Natural killer cell treated with Interleukin-12 subunit alpha and Interleukin-12 subunit beta and Interleukin-15 and Interleukin-18, amount 100 ng/mL, for 72 hours (primary cell): ENCODE measurements around the gene CTU2. TPM values are rescaled to one million over a fixed set of nuclear protein-coding genes. Genes with fewer than 3 reads are reported as not detected.

Source experiments
- ATAC-seq, 2 donors: fragments of 150-1000 bp; cut with Tn5 transposase in 1 of 2; sonication (Bioruptor Pico), chemical (Tn5 transposase) in 1 of 2; 2 replicates each; pipeline ENCODE4 v1.10.0; 2021
- DNase-seq: peaks from one replicate; pipeline ENCODE4 v3.0.0; 2022; ENCODE audit warnings: low spot score
- H3K27ac Mint-ChIP-seq, 2 donors: 1 replicate in 1 of 2; 2 replicates in 1 of 2; pipeline ENCODE4 v1.8.0; 2022; ENCODE audit warnings: mixed read lengths in 2 of 2, mild to moderate bottlenecking in 1 of 2, moderate library complexity in 1 of 2
- H3K27me3 Mint-ChIP-seq, 2 donors: 1 replicate in 1 of 2; 2 replicates in 1 of 2; pipeline ENCODE4 v1.8.0; 2022; ENCODE audit warnings: mixed read lengths in 2 of 2
- H3K36me3 Mint-ChIP-seq: one replicate; pipeline ENCODE4 v1.8.0; 2022; ENCODE audit warnings: mixed read lengths
- H3K4me1 Mint-ChIP-seq, 2 donors: 1 replicate in 1 of 2; 2 replicates in 1 of 2; pipeline ENCODE4 v1.8.0; 2022; ENCODE audit warnings: low read depth in 2 of 2, mixed read lengths in 2 of 2, mild to moderate bottlenecking in 1 of 2
- H3K4me3 Mint-ChIP-seq: one replicate; pipeline ENCODE4 v1.8.0; 2022; ENCODE audit warnings: mixed read lengths
- H3K9me3 Mint-ChIP-seq: 2 replicates; pipeline ENCODE4 v1.8.0; 2022; ENCODE audit warnings: mixed read lengths
- total RNA-seq, 2 donors: library from RNA; stranded (reverse); gene quantifications; one replicate each; pipeline ENCODE4 v1.2.3, GENCODE V29; 2022

Gene CTU2
- total RNA-seq, 2 donors from 2014 or later, result 39.0 to 80.4 TPM

GRCh38 chr16:88672776-88673175 is 33.5 kb upstream of the CTU2 start:
- ATAC-seq (no peak), DNase-seq (no peak)
- H3K27me3 Mint-ChIP-seq, result no peaks in the 10 kb centered on the region
- no peaks in the 10 kb centered on the region for H3K9me3 Mint-ChIP-seq
- H3K4me1 Mint-ChIP-seq, result no peaks in the 10 kb centered on the region
- no peak overlapping the region for H3K27ac Mint-ChIP-seq
- no peaks in the 10 kb centered on the region for H3K36me3 Mint-ChIP-seq
- no peak overlapping the region for H3K4me3 Mint-ChIP-seq

- no peak for DNase-seq
- no peaks in the 10 kb centered on the region for H3K27me3 Mint-ChIP-seq
- H3K9me3 Mint-ChIP-seq, result no peaks in the 10 kb centered on the region
- H3K27ac Mint-ChIP-seq, result no peak overlapping the region
- H3K4me3 Mint-ChIP-seq, result no peak overlapping the region
- no peak for ATAC-seq
- H3K4me1 Mint-ChIP-seq, result no peaks in the 10 kb centered on the region
- H3K36me3 Mint-ChIP-seq, result no peaks in the 10 kb centered on the region
Observed at GRCh38 chr16:88673716-88674379, 32.5 kb upstream of the CTU2 start.

GRCh38 chr16:88676502-88677242 is 29.6 kb upstream of the CTU2 start:
- Mint-ChIP-seq H3K27me3 (no peaks in the 10 kb centered on the region), H3K27ac (no peak overlapping the region), H3K9me3 (no peaks in the 10 kb centered on the region), H3K4me3 (no peak overlapping the region), H3K36me3 (no peaks in the 10 kb centered on the region), H3K4me1 (peaks cover 2 to 5% of the 10 kb centered on the region in 2 donors)
- no peak for ATAC-seq
- DNase-seq, result no peak

GRCh38 chr16:88677721-88678120 is 28.6 kb upstream of the CTU2 start:
- ATAC-seq, result no peak
- DNase-seq, result no peak
- H3K27me3 Mint-ChIP-seq, result no peaks in the 10 kb centered on the region
- no peaks in the 10 kb centered on the region for H3K9me3 Mint-ChIP-seq
- H3K4me3 Mint-ChIP-seq, result no peak overlapping the region
- no peaks in the 10 kb centered on the region for H3K36me3 Mint-ChIP-seq
- H3K27ac Mint-ChIP-seq, result no peak overlapping the region
- H3K4me1 Mint-ChIP-seq, result peaks cover 11 to 12% of the 10 kb centered on the region in 2 donors

- Mint-ChIP-seq H3K27ac (no peak overlapping the region), H3K36me3 (no peaks in the 10 kb centered on the region), H3K9me3 (no peaks in the 10 kb centered on the region), H3K4me1 (peaks cover 11 to 12% of the 10 kb centered on the region in 2 donors), H3K27me3 (no peaks in the 10 kb centered on the region), H3K4me3 (no peak overlapping the region)
- no peak for ATAC-seq
- no peak for DNase-seq
Observed at GRCh38 chr16:88678224-88678979, 27.9 kb upstream of the CTU2 start.

- ATAC-seq, result no peak
- H3K4me3 Mint-ChIP-seq, result no peak overlapping the region
Observed at GRCh38 chr16:88680554-88681083, 25.7 kb upstream of the CTU2 start.

GRCh38 chr16:88681084-88681680 is 25.1 kb upstream of the CTU2 start:
- H3K27me3 Mint-ChIP-seq, result no peaks in the 10 kb centered on the region
- H3K27ac Mint-ChIP-seq, result peak overlapping the region; percentile 77 to 84
- H3K4me1 Mint-ChIP-seq, result peaks cover 16 to 18% of the 10 kb centered on the region in 2 donors
- no peaks in the 10 kb centered on the region for H3K36me3 Mint-ChIP-seq
- DNase-seq, result no peak
- ATAC-seq, result peak in 1 of 2 donors; percentile 33
- H3K4me3 Mint-ChIP-seq, result peak overlapping the region; percentile 66
- H3K9me3 Mint-ChIP-seq, result no peaks in the 10 kb centered on the region

More at GRCh38 chr16:88680554-88681083, 25.7 kb upstream of the CTU2 start:
- H3K36me3 Mint-ChIP-seq, result no peaks in the 10 kb centered on the region
- peak overlapping the region in 1 of 2 donors; percentile 77 for H3K27ac Mint-ChIP-seq
- peaks cover 16 to 18% of the 10 kb centered on the region in 2 donors for H3K4me1 Mint-ChIP-seq
- H3K9me3 Mint-ChIP-seq, result no peaks in the 10 kb centered on the region
- no peak for DNase-seq
- H3K27me3 Mint-ChIP-seq, result no peaks in the 10 kb centered on the region

- peak overlapping the region; percentile 66 for H3K4me3 Mint-ChIP-seq
- no peaks in the 10 kb centered on the region for H3K9me3 Mint-ChIP-seq
- H3K4me1 Mint-ChIP-seq, result peaks cover 16 to 18% of the 10 kb centered on the region in 2 donors
- ATAC-seq (peak in 1 of 2 donors; percentile 63), DNase-seq (no peak)
- H3K27me3 Mint-ChIP-seq, result no peaks in the 10 kb centered on the region
- H3K27ac Mint-ChIP-seq, result peak overlapping the region; percentile 77 to 84
- H3K36me3 Mint-ChIP-seq, result no peaks in the 10 kb centered on the region
Observed at GRCh38 chr16:88681709-88682451, 24.4 kb upstream of the CTU2 start.

- peaks cover 16 to 18% of the 10 kb centered on the region in 2 donors for H3K4me1 Mint-ChIP-seq
- H3K27ac Mint-ChIP-seq, result no peak overlapping the region
- peak overlapping the region; percentile 41 for H3K4me3 Mint-ChIP-seq
Observed at GRCh38 chr16:88684569-88685155, 21.6 kb upstream of the CTU2 start.

GRCh38 chr16:88685156-88686061 is 20.9 kb upstream of the CTU2 start:
- no peak for ATAC-seq
- no peaks in the 10 kb centered on the region for H3K27me3 Mint-ChIP-seq
- no peaks in the 10 kb centered on the region for H3K36me3 Mint-ChIP-seq
- H3K9me3 Mint-ChIP-seq, result no peaks in the 10 kb centered on the region
- peak overlapping the region; percentile 41 for H3K4me3 Mint-ChIP-seq
- no peak overlapping the region for H3K27ac Mint-ChIP-seq
- H3K4me1 Mint-ChIP-seq, result peaks cover 16 to 18% of the 10 kb centered on the region in 2 donors
- no peak for DNase-seq

More at GRCh38 chr16:88684569-88685155, 21.6 kb upstream of the CTU2 start:
- H3K36me3 Mint-ChIP-seq, result no peaks in the 10 kb centered on the region
- H3K9me3 Mint-ChIP-seq, result no peaks in the 10 kb centered on the region
- DNase-seq, result no peak
- no peaks in the 10 kb centered on the region for H3K27me3 Mint-ChIP-seq
- no peak for ATAC-seq

GRCh38 chr16:88686062-88686438 is 20.3 kb upstream of the CTU2 start:
- Mint-ChIP-seq H3K27ac (no peak overlapping the region), H3K27me3 (no peaks in the 10 kb centered on the region), H3K4me1 (peaks cover 20 to 22% of the 10 kb centered on the region in 2 donors), H3K36me3 (no peaks in the 10 kb centered on the region), H3K9me3 (no peaks in the 10 kb centered on the region), H3K4me3 (peak overlapping the region; percentile 41)
- peak in 1 of 2 donors; percentile 31 for ATAC-seq
- DNase-seq, result no peak
